Ishikawa (cell line): ENCODE data around the gene KCTD6.

Experiments used
- EP300 ChIP-seq: IDR thresholded peaks from 2 replicates; pipeline ENCODE4 v1.6.1; 2012; ENCODE audit warnings: borderline replicate concordance
- FOXM1 ChIP-seq: IDR thresholded peaks from 2 replicates; pipeline ENCODE4 v1.6.1; 2012; ENCODE audit warnings: low read depth, borderline replicate concordance
- MAX ChIP-seq: IDR thresholded peaks from 2 replicates; pipeline ENCODE4 v1.6.1; 2012
- NFIC ChIP-seq: IDR thresholded peaks from 2 replicates; pipeline ENCODE4 v1.6.1; 2012
- RAD21 ChIP-seq: IDR thresholded peaks from 2 replicates; pipeline ENCODE4 v1.6.1; 2012; ENCODE audit warnings: low read depth
- REST ChIP-seq: IDR thresholded peaks from 2 replicates; pipeline ENCODE4 v1.6.1; 2012; ENCODE audit warnings: low read depth, mild to moderate bottlenecking
- TAF1 ChIP-seq: IDR thresholded peaks from 2 replicates; pipeline ENCODE4 v1.6.1; 2012; ENCODE audit warnings: low read depth, mild to moderate bottlenecking
- TCF12 ChIP-seq: IDR thresholded peaks from 2 replicates; pipeline ENCODE4 v1.6.1; 2012; ENCODE audit warnings: low read depth
- USF1 ChIP-seq: IDR thresholded peaks from 2 replicates; pipeline ENCODE4 v1.6.1; 2012
- YY1 ChIP-seq: IDR thresholded peaks from 2 replicates; pipeline ENCODE4 v1.6.1; 2012; ENCODE audit warnings: low read depth

GRCh38 chr3:58462829-58463180, 29.1 kb upstream of the KCTD6 start:
- TF ChIP-seq MAX (no peak), REST (no peak), RAD21 (no peak), YY1 (peak; percentile 79), USF1 (no peak), EP300 (no peak), NFIC (no peak), TAF1 (no peak), TCF12 (no peak), FOXM1 (no peak)
